ENCODE results near the gene SLC24A3.

The SLC24A3 gene

DNA sequence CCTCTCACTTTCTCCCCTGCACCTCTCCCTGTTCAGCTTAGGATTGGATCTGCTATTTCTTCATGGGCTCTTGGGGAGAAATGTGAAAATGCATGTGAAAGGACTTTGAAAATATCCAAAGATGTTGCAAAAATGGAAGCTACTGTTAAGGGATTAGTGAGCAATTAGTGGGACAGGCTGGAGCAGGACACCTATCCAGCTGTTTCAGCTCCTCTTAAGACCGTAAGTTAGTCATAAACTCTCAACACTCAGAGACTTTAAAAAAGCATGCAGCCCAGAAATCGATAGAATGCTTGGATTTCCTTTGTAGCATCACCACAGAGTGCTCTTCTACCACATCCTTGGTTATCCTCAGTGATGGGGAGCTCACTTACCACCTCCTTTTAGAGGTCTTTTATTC lies 88.7 kb downstream of the SLC24A3 start:
- DNase-seq (ENCODE audit: low read depth in 4 of 4, low spot score in 1 of 4), result no peak

DNA sequence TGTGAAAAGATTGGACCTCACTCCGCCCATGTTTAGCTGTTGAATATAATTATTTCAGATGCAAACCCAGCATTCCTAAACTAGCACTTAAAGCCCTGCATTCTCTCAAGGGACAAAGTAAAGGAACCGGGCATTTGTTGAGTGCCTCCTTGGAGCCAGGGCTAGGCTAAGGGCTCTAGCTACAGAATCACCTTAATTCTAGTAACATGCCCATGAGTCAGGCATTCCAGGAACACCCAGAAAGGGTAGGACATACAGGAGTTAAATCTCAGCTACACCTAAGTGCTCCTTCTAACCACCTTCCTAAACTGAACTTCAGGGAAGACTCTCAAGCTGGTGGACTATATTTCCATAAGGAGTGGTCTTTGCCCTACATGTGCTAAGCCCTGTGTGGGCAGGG lies 89.4 kb downstream of the SLC24A3 start:
- DNase-seq (ENCODE audit: low read depth in 4 of 4, low spot score in 1 of 4), result no peak

DNA sequence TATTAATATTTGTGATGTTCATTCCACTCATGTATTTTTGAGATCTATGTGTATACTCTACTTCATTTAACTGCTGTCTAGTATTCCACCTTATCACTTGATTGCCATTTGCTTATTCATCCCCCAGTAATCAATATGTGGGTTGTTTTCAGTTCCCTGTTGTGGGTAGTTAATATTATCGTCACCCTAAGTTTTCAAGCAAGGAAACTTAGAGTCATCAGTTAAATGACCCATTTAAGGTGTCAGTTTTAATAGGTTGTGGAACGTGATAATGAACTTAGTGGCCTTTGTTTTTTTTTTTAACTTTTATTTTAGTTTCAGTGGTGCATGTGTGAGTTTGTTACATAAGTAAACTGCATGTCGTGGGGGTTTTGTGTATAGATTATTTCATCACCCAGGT lies 90.3 kb downstream of the SLC24A3 start:
- DNase-seq (ENCODE audit: low read depth in 4 of 4, low spot score in 1 of 4), result no peak

DNA sequence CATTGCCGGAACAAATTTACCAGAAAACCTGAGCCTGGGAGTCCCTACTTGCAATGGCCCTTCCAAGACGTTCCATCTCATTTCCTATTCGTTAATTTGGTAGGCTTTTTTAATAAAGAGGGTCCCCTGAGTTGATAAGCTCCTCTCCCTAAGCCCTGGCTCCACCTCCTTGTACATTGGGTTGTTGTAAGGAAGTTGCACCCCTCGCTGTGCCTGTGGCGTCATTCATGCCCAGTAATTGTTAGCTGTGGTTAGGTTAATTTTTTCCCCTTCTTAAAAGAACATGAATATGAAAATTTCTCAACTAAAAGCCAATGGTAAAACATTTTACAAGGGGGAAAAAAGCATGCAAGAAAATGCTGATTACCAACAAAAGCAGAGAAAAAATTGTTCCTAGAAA lies 91.9 kb downstream of the SLC24A3 start:
- DNase-seq (ENCODE audit: low read depth in 4 of 4, low spot score in 1 of 4), result no peak

DNA sequence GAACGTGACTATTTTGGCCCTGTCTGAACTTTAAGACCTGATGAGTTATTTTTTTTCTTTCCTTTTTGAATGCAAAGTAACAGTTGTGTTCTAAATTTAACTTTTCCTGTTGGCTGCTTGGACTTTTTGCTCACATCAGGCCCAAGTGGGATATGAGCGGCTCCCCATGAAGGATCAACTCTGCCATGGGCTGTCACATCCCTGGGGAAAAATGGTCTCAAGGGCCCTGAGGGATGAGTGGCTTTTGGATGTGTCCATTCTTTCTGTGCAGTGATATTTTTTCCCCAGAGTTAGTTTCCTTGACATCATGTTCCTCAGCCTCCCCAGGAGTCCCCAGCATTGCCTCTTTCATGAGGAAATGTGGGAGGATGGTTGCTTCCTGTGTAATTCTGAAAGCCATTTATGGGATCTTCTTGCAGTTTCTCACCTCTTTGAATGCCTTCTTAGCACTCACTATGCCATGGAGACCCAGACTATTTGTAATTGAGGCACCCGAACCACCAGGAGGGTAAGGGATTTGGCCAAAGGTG lies 92.5 kb downstream of the SLC24A3 start:
- no peak for DNase-seq (ENCODE audit: low read depth in 4 of 4, low spot score in 1 of 4)

DNA sequence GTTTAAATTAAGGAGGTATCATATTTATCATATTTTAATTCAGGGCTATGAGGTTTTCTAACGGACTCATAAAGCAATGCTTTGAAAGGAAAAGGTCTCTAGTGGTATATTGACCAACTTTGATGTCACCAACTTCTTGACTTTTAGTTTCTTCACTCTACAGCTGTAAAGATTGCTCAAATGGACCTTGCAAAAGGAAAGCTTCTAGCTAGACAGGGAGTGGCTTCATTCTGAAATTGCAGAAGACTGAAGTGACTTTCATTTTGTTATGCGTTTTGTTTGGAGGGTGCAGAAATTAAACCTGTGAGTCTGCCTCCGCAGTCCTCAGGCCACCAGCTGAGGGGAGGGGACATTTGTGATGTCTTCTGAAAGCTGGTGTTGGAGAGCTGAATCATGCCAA lies 95.7 kb downstream of the SLC24A3 start:
- DNase-seq (ENCODE audit: low read depth in 4 of 4, low spot score in 1 of 4), result no peak

DNA sequence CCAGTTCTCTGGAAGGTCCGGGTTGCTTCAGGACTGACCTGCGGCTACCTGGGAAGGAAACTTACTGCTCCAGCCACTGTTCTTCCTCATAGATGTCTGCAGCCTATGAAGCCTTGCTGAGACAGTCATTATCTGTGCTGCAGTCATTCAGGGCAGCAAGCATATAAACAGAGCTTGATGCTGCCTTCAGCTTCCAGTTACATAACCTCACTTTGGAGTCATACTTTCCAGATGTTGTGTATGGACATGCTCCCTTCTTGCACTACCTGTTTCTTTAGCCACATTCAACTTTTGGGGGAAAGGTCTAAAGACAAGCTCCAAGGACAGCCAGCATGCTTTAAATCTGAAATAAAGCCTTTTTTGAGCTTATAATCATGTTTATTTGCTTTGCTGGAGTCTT lies 98.1 kb downstream of the SLC24A3 start:
- no peak for DNase-seq (ENCODE audit: low read depth in 4 of 4, low spot score in 1 of 4)

DNA sequence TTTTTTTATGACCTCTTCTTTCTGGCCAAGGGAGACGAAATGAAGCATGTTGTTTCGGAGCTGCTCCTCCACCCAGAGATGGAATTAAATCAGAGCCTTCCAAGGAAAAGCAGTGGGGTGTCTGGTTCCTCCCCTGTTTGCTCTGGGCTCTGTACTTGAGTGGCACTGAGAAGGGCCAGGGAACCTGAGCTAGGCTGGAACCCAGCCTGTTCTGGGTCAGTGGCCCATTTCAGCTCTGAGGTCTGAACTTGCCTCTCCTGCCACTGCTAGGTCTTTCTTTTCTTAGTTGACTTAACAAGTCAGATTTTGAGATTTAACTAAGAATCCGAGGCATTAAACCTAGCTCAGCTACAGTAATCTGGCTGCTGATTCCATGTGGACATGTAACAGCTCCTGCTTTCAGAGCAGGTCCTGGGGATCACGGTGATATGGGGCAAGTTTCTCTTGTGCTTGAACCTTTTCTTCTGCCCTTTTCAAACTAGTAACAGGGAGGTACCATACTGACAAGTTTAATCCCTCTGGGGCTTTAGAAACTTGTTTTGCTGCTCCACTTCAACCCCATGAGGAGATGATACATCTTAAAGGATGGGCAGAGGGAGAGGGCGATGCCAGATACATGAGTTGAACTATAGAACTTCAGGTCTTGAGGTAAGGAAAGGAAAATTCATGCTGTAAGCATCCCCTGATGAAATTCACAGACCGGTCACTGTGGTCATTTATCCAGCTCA lies 101.1 kb downstream of the SLC24A3 start:
- DNase-seq (ENCODE audit: low read depth in 4 of 4, low spot score in 1 of 4), result no peak

DNA sequence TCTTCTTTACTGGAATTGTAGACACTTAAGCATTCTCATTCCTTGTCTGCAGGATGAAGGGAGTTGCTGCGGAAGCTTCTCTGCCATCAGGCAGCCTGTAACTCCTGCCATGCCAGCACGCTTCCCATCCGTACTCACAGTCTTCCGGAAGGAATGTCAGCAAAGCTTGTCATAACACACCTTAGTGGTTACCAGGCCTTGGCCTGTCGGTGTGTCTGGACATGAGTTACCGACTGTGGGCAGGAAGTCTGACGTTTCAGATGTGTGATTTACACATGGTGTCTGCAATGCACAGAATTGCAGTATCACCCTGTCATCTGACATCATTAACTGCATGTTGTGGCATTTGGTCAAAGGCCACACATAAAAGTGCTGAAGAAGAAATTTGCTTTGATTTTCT lies 102.2 kb downstream of the SLC24A3 start:
- DNase-seq (ENCODE audit: low read depth in 4 of 4, low spot score in 1 of 4), result no peak

DNA sequence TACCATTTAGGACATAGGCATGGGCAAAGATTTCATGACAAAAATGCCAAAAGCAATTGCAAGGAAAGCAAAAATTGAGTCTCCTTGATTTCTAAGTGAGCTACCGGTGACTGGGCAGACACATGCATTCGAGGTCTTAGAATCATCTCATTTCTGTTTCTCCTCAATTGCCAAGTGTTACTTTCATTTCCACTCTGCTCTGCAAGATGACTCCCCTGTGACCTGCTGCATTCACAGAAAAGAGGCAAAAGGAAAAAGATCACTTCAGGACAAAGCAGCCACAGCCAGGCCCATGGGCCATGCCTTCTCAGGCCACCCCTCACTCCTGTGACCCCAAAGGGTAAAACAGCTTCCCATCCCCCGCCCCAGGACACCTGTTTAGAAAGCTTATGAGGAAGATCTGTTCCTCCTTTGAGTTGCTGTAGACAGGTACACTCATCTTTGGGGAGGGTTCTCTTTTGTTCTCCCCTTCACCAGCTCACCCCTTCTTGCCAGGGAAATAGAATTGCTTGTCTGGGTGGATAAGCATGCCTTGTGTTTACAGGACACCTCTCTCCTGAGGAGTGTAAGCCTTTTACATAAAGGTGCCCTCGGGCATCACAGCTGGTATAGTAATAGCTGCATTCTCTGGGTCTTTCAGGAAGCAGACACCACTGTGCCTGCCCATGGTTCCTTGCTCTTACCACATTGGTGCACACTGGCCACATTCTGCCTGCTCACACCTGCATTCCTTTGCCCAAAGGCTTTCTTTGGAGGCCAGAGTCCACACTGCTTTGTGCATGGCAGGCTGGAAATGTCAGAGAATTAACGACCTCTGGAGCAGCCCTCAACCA lies 105.0 kb downstream of the SLC24A3 start:
- no peak for DNase-seq (ENCODE audit: low read depth in 4 of 4, low spot score in 1 of 4)

DNA sequence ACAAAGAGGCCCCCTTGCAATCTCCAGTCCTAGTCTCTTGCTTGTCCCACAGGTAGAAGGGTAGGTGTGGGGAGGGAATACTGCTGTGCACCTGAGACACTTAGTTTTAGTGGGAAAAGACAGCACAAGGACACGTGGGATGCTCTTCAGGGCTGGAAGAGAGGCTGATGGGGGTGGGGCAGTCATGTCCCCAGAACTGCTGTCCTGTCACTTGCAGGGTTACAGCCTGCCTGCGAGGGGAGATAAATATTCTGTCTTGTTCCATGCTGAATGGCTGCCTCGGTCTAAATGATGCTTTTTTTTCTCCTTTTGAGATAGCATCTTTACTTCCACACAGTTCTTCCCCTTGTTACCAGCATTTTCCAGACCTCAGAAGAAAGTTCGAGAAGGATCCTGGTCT lies 106.2 kb downstream of the SLC24A3 start:
- no peak for DNase-seq (ENCODE audit: low read depth in 4 of 4, low spot score in 1 of 4)

DNA sequence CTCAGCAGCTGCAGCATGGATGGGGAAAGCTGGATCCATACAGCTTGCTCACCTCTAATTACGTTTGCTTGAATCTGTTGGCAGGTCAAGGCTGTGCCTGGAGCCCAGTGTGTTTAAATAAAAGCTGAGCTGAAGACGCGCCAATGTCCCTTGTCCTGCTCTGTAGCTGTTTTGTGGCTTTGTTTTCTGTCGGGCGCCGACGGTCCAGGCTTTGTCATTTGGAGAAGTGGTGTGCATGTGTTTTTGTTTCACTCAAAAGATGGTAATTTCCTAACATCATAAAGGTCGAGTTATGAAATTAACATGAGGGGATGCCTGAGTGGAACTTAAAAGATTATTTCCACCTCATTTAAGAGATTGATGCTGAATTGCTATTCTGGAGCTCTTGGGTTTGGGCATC lies 107.6 kb downstream of the SLC24A3 start:
- DNase-seq (ENCODE audit: low read depth in 4 of 4, low spot score in 1 of 4), result no peak

DNA sequence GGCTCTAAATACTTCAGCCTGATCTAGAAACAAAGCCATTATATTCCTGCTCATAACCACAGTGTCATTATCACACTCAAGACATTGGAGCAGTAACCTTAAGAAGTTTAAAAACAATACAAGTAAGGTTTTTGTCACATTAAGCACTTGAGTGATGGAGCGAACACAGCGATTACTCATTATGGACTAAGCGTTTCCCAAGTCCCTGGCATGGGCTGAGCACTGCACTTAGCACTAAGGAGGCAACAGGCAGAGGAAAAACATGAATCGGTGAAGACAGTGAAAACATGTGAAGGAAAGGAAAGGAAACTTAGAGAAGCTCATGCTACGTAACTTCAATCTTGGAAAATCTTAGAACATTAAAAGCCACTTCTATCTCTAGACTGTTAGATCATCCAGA lies 108.7 kb downstream of the SLC24A3 start:
- no peak for DNase-seq (ENCODE audit: low read depth in 4 of 4, low spot score in 1 of 4)

DNA sequence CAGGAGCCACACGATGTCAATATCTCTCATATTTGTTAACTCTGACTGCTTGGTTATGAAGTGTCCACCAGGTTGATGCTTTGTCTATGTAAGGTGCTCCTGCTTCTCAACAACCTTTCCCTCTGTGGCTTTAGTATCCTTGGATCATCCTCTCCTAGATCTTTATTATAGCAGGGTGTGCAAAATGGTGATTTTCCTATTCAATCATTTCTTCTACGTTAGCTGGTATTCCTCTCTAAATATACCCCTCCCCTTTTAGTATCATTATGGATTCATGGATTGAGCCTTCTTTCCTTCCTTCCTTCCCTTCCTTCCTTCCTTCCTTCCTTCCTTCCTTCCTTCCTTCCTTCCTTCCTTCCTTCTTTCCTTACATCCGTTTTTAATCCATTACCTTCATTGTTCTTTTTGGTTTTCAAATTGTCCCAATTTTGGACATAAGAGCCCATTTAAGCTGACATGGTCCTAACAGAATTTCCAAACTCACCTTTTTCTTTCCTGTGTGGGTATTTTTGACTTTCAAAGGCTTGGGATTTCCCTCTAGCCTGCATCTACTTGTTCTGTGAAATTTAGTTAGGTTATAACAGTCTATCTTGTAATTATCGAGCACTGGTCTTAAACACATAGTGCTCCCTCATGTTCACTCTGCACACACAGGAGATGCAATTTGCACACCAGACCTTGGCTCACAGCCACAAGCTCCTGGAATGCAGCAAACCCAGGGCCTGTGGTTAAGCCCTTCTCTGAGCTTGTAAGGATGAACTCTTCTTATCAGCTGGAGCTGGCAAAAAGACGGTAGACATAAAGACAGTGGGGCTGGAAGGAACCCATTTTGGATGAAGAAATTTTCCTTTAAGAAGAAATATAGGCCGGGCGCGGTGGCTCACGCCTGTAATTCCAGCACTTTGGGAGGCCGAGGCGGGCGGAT lies 109.9 kb downstream of the SLC24A3 start:
- DNase-seq (ENCODE audit: low read depth in 4 of 4, low spot score in 1 of 4), result no peak

DNA sequence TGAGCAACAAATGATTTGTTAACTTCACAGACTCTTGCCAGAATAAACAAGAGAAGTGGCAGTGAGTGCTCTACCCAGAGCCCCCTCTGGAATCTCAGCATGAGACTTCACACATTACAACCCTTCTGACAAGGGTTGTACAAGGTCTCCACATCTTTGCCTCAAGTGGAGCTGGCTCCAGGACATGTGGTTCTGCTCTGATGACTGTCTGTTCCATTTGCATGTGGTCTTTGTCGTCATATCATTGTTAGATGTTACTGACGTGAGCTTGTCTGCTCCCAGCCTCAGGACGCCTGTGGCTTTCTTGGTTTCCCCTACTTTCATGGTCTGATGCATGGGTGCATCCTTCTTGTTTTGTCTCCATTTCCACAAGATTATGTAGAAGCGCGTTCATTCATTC lies 115.0 kb downstream of the SLC24A3 start:
- no peak for DNase-seq (ENCODE audit: low read depth in 4 of 4, low spot score in 1 of 4)

DNA sequence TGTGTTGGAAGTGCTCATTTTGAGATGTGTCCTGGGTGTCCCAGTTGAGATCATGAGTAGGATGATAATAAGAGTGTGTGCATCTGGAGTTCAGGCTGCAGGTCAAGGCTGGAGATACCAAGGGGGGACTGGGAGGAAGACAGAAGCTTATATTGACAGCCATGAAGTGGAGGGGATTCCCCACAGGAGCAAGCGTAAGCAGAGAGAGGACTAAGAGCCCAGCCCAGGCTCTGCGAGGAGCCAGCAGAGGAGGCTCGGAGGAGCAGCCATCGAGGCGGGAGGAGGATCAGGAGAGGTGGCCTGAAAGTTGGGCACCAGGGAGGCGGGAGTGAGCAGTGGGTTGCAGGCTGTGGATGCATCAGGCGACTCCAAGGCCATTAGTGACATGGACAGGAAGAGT lies 116.2 kb downstream of the SLC24A3 start:
- DNase-seq (ENCODE audit: low read depth in 4 of 4, low spot score in 1 of 4), result no peak

DNA sequence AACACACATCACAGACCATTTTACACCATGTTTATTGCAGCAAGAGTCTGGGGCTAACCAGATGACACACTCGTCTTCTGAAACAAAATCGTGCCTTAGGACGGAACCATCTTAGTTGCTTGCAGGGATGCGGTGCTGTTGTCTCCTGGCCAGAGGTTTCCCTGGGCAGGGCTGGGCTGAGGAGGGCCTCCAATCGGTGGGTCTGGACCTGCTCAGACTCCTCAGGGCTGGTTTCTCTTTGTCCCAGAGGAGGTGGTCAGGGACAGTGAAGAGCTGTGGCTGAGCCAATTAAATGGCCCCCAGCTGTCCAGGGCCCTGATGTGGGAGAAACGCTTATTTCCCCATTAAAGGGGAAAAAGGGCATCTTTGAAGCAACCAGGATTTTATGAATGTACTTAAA lies 117.6 kb downstream of the SLC24A3 start:
- DNase-seq (ENCODE audit: low read depth in 4 of 4, low spot score in 1 of 4), result no peak

DNA sequence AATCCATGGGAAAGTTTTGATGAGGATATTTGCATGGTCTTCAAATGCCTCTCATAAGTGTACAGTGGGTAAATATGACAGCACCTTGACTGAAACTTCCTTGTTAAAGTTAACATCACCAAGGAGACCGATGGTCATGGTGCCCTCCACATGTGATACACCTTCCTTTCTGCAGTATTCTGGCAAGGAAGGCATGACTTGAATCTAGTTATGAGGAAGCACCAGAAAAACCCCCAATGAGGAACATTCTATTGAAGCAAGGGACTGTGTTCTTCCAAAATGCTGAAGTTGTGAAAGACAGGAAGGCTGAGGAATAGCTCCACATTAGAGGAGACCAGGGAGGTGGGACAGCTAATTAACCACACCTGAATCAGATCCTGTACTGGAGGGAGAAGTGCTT lies 118.3 kb downstream of the SLC24A3 start:
- no peak for DNase-seq (ENCODE audit: low read depth in 4 of 4, low spot score in 1 of 4)

DNA sequence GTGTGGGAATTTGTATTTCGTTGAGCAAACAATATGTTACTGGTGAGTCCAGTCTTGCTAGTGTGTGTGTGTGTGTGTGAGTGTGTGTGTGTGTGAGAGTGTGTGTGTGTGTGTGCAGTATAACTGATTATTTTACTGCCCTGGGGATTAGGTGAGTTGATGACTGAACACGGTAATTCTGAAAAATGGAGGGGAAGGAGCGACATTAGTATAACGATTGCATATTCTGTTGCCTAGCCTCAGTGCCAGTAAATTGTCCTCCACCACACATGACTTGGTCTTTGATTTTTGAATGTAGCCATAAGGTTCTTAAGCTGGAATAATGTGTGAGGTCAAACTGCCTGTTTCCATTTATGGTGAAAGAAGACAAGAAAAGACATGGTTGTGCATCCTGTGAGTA lies 121.1 kb downstream of the SLC24A3 start:
- DNase-seq (ENCODE audit: low read depth in 4 of 4, low spot score in 1 of 4), result no peak

DNA sequence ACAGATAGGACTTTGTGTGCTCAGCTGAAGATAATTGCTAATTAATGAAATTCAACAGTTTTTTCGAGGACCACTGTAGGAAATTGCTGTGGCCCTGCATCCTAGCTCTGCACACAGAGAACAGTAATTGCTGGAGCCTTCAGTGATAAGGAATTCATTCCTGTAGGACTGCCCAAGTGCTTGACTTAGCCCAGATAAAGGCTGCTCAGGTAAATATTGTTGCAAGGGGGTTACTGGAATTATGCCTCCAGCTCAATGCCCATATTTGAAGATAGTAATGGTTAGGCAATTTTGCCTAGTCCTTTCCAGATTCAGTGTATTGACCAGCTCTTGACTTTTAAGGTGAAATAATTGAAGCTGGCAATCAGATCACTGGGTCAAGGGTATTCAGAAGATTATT lies 122.9 kb downstream of the SLC24A3 start:
- no peak for DNase-seq (ENCODE audit: low read depth in 4 of 4, low spot score in 1 of 4)

DNA sequence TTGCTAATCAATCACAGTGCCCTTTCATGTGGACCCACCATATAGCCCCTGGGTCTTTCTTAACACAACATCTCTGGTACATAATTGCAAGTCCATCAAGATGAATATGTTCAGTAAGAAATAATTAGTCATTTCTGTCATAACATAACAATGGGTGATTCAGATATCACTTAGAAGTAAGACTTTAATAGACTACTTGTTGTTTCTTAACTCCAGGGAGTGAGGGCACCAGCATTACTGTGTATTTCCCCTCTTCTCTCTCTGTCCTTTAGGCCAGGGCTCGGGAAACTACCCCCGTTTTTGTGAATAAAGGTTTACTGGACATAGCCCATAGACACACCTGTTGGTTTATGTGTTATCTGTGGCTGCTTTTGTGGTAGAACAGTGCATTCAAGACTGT lies 123.5 kb downstream of the SLC24A3 start:
- DNase-seq (ENCODE audit: low read depth in 4 of 4, low spot score in 1 of 4), result no peak

Data from stimulated activated CD4-positive, alpha-beta T cell treated with anti-CD3 and anti-CD28 coated beads, Interleukin-1b, Interleukin-23, amount 100 ng/mL, for 24 hours (primary cell).